Adipocyte (in vitro differentiated cells): ENCODE measurements around the gene CERS3.
A peak's percentile ranks its signal among the peaks of the same experiment; 100 is the strongest.
"Not testable (repeated sequence)": the region's sequence is repeated elsewhere in the genome, so short reads cannot be mapped to it uniquely, and the experiment has no call there.

Experiments
- DNase-seq: peaks from one replicate; pipeline ENCODE4 v3.0.0-alpha.2; 2015; ENCODE audit warnings: low read depth
- H3K27me3 ChIP-seq: replicated peaks from 2 replicates; pipeline ENCODE4 v1.7.0; 2013; ENCODE audit warnings: mild to moderate bottlenecking, low read length, moderate library complexity; ENCODE audit not compliant: control insufficient read depth, insufficient read depth
- H3K36me3 ChIP-seq: 2 replicates; pipeline ENCODE4 v1.7.0; 2013; ENCODE audit warnings: low read length, mild to moderate bottlenecking, moderate library complexity; ENCODE audit not compliant: control insufficient read depth, insufficient read depth, severe bottlenecking
- H3K4me1 ChIP-seq: 2 replicates; pipeline ENCODE4 v1.7.0; 2013; ENCODE audit warnings: mild to moderate bottlenecking, low read length, moderate library complexity; ENCODE audit not compliant: control insufficient read depth, insufficient read depth
- H3K4me3 ChIP-seq: 2 replicates; pipeline ENCODE4 v1.7.0; 2013; ENCODE audit warnings: mild to moderate bottlenecking, low read length, moderate library complexity
- H3K9ac ChIP-seq: 2 replicates; pipeline ENCODE4 v1.7.0; 2013; ENCODE audit warnings: mild to moderate bottlenecking, low read length, moderate library complexity
- H3K9me3 ChIP-seq: 2 replicates; pipeline ENCODE4 v1.7.0; 2013; ENCODE audit warnings: mild to moderate bottlenecking, low read length, moderate library complexity; ENCODE audit not compliant: control insufficient read depth

Gene CERS3

DNA sequence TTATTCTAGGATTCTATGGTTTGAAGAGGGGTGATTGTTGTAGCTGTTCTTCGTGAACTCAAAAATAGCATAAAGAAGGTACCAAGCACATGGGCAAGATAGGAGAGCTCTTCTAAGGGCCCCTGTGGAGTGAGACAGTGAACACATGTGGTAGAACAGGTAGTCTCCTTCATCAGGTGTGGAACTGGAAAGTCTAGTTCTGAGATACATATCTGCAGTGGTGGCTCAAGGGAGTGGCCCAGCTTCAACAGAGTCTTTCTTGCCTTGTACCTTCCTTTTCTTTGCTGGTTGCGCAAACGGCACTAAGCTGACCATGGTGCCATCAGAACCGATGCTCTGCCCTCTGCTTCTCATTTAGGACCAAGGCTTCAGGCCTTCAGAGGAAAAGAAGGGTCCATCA is 65.2 kb downstream of the CERS3 start:
- no peak overlapping the region for H3K4me3 ChIP-seq
- H3K27me3 ChIP-seq = no peaks in the 10 kb centered on the region
- no peaks in the 10 kb centered on the region for H3K36me3 ChIP-seq
- H3K9ac ChIP-seq = no peak overlapping the region
- H3K4me1 ChIP-seq = no peaks in the 10 kb centered on the region
- DNase-seq = no peak
- H3K9me3 ChIP-seq = peaks cover 23% of the 10 kb centered on the region

DNA sequence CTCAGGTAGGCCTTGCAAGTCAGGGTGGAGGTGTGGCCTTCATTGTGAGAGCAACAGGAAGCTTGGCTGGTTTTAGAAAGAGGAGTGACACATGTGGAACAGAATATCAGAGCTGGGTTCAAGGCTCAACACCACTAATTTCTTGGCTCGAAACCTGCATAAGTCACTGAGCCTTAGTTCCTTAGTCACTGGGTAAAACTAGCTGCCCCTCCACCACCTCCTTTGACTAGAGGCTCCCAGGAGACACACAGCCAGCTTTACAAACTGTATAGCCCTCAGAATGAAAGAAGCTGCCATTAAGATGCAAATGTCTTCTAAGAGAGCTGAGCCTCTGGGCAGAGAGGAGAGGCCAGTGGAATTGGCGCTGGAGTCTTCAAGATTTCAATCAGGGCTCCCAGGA is 67.7 kb downstream of the CERS3 start:
- Histone ChIP-seq H3K9me3 (peaks cover 42% of the 10 kb centered on the region), H3K4me3 (no peak overlapping the region), H3K27me3 (no peaks in the 10 kb centered on the region), H3K9ac (no peak overlapping the region), H3K4me1 (no peaks in the 10 kb centered on the region), H3K36me3 (no peaks in the 10 kb centered on the region)
- DNase-seq = no peak

DNA sequence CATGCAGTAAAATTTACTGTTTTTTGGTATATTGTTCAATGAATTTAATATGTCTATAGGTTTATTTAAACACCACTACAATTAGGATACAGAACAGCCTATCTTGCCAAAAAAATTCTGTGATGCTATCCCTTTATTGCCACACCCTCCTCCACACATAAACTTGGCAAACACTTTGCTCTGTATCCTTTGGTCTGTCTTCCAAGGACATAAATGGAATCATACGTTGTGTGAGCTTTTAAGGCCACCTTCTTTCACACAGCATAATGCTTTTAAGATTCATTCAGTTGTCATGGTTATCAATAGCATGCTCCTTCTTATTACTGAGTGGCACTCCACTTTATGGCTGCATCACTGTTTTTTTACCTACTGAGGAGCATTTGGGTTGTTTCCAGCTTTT is 71.5 kb downstream of the CERS3 start:
- no peak overlapping the region for H3K9ac ChIP-seq
- peak; percentile 15 for DNase-seq
- H3K4me3 ChIP-seq = peak overlapping the region; percentile 37
- H3K4me1 ChIP-seq = no peaks in the 10 kb centered on the region
- H3K36me3 ChIP-seq = no peaks in the 10 kb centered on the region
- no peaks in the 10 kb centered on the region for H3K27me3 ChIP-seq
- H3K9me3 ChIP-seq = peaks cover 50% of the 10 kb centered on the region

DNA sequence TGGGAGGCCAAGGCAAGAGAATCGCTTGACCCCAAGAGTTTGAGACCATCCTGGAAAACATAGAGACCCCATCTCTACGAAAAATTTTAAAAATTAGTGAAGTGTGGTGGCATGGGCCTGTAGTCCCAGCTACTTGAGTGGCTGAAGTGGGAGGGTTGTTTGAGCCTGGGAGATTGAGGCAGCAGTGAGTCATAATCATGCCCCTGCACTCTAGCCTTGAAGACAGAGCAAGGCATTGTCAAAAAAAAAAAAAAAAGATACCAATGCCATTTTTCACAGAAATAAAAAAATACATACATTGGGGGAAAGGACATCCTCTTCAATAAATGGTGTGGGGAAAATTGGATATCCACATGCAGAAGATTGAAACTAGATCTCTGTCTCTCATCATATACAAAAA is 74.6 kb downstream of the CERS3 start:
- peaks cover 40% of the 10 kb centered on the region for H3K9me3 ChIP-seq
- H3K9ac ChIP-seq = no peak overlapping the region
- H3K27me3 ChIP-seq = no peaks in the 10 kb centered on the region
- H3K4me3 ChIP-seq = no peak overlapping the region
- no peaks in the 10 kb centered on the region for H3K36me3 ChIP-seq
- H3K4me1 ChIP-seq = no peaks in the 10 kb centered on the region
- DNase-seq = no peak

DNA sequence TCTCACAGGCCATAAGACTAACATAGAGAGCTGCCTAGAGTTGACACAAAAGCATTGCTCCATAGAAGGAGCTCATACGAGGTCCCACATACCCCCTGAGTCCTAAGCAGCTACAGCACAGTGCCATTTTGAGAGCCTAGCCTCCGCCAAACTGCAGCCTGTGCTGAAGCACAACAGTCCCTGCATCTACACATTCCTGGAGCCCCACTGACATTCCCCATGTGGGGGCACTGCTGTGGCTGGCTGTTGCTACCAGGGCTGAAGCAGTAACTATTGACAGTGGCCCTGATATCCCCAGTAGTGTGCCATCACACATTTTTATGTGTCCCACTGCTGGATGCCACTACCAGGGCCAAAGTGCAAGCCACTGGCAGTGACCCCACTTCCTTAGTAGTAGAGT is 80.3 kb downstream of the CERS3 start:
- no peak overlapping the region for H3K9ac ChIP-seq
- DNase-seq = no peak

DNA sequence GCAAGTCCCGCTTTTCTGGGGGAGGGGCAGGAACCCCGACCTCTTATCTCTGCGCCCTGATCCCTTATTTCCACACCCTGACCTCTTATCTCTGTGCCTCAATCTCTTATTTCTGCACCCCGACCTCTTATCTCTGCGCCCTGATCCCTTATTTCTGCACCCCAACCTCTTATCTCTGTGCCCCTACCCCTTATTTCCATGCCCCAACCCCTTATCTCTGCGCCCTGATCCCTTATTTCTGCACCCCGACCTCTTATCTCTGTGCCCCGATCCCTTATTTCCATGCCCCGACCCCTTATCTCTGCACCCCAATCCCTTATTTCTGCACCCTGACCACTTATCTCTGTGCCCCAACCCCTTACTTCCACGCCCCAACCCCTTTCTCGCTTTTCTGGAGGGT is 87.7 kb downstream of the CERS3 start:
- not testable (repeated sequence) for H3K4me1 ChIP-seq, DNase-seq, H3K27me3 ChIP-seq, H3K36me3 ChIP-seq, H3K9me3 ChIP-seq, H3K9ac ChIP-seq, H3K4me3 ChIP-seq

More for the DNA sequence above, 80.3 kb downstream of the CERS3 start:
- no peaks in the 10 kb centered on the region for H3K27me3 ChIP-seq
- H3K36me3 ChIP-seq = no peaks in the 10 kb centered on the region
- H3K4me3 ChIP-seq = no peak overlapping the region
- no peaks in the 10 kb centered on the region for H3K4me1 ChIP-seq
- peaks cover 5% of the 10 kb centered on the region for H3K9me3 ChIP-seq

DNA sequence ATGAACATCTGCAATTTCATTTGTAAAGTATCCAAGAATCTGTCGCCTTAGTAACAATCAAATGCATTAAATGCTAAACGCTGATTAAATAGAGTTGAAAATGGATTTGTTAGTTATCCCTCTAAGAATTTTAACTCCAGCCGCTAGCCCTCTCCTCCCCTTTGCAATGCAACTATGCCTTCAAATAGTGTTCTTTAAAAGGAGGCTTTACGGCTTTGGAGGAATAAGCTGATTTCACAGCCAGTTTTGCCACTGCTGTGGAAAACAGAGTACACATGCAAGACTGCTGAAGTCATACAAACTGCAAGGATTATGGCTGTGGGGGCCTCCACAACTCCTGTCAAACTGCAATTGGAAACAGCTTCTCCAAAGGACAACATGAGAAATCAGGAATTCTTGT is 89.2 kb downstream of the CERS3 start:
- Histone ChIP-seq H3K36me3 (no peaks in the 10 kb centered on the region), H3K4me3 (no peak overlapping the region), H3K9me3 (no peaks in the 10 kb centered on the region), H3K9ac (no peak overlapping the region), H3K4me1 (no peaks in the 10 kb centered on the region), H3K27me3 (no peaks in the 10 kb centered on the region)
- no peak for DNase-seq

DNA sequence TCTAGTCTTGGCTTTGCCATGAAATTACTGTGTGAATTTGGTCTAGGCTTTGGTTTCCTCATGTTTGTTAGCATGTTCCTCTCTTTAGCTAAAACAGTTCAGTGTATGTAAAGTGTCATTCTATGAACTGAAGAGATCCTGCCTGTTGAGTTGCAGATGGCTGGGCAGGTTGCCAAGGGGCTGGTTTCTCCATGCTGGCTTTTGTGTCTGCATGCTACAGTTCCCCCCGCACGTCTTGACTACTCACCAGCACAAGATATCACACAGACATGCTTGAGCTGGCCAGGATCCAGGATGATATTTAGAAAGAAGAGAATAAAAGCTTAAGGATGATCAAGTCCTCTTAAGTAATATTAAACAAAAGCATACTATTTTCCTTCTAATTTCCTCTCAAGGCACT is 90.2 kb downstream of the CERS3 start:
- Histone ChIP-seq H3K27me3 (no peaks in the 10 kb centered on the region), H3K4me3 (no peak overlapping the region), H3K4me1 (no peaks in the 10 kb centered on the region), H3K36me3 (no peaks in the 10 kb centered on the region), H3K9ac (no peak overlapping the region), H3K9me3 (no peaks in the 10 kb centered on the region)
- DNase-seq = no peak

DNA sequence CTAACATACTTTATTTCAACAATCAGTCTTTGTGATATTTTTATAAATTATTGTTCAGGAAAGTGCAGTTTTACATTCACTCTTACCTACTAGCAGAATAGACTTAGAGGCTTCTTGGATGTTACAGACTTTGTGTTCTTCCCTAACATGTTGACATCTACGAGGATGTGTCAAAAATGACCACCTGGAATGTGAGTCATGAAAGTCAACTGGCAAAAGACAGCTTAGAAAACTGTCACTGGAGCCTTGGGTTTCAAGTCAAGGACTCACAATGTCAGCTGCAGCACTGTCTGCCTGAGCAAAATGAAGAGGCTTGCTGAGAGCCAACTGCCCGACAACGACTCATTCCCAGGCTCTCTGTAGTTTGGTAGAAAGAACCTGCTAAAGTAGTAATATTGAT is 91.5 kb downstream of the CERS3 start:
- no peak for DNase-seq

DNA sequence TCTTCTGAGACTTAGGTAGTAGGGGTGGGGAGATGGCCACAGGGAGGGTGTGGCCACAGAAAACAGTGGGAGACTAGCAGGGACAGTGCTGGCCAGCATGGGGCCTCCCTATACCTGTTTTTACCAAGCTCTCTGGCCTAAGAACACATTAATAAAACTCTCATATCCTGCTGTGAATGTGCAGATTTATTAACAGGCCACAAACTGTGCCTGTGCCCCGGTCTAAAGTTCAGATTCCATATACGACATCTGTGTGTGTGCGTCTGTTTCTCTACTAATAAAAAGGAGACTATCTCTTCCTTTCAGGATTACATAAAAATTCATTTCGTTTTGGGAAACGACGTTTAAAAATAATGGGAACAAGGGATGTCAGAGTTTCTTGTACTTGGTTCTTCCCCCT is 94.2 kb downstream of the CERS3 start:
- no peak for DNase-seq
- Histone ChIP-seq H3K9ac (no peak overlapping the region), H3K27me3 (no peaks in the 10 kb centered on the region), H3K4me3 (no peak overlapping the region), H3K4me1 (no peaks in the 10 kb centered on the region), H3K36me3 (no peaks in the 10 kb centered on the region), H3K9me3 (no peaks in the 10 kb centered on the region)

More for the DNA sequence above, 91.5 kb downstream of the CERS3 start:
- H3K36me3 ChIP-seq = no peaks in the 10 kb centered on the region
- no peaks in the 10 kb centered on the region for H3K27me3 ChIP-seq
- H3K4me1 ChIP-seq = no peaks in the 10 kb centered on the region
- no peaks in the 10 kb centered on the region for H3K9me3 ChIP-seq
- H3K4me3 ChIP-seq = no peak overlapping the region
- H3K9ac ChIP-seq = no peak overlapping the region

DNA sequence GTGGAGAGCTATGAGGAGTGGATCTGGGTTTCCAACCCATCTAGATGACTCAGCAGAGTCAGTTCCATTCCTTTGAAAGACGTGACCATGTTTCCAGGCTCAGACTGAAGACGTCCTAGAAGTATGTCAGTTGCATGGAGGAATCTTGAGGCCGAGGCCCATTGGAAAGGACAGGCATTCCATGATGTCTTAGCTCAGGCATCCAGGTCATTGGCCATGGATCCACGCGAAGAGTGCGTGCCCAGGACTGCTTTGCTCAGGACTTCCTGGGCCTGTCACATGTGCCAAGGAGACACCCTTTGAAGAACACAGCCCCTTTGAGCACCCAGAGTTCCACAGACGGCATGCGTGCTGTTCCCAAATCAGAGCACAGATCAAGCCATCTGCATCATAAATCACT is 94.7 kb downstream of the CERS3 start:
- DNase-seq = no peak
- Histone ChIP-seq H3K4me3 (no peak overlapping the region), H3K9ac (no peak overlapping the region), H3K9me3 (no peaks in the 10 kb centered on the region), H3K36me3 (no peaks in the 10 kb centered on the region), H3K4me1 (no peaks in the 10 kb centered on the region), H3K27me3 (no peaks in the 10 kb centered on the region)

DNA sequence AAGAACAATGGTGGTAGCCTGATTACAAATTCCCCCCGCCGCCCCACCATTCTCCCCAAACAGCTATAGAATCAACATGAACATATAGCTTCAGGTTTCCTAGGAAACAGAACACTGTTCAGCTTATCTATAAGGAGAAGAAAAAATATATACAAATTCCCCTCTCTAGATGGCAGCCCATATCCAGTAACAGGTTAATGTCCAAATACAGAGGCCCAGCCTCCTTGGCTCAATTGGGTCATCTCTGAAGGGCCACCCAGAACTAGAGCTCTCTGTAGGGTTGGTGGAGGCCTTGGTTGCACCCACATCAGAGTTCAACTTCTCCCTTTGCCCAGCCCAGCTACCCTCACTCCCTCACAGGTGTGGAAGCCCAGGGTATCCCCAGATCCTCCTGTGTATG is 95.4 kb downstream of the CERS3 start:
- H3K9me3 ChIP-seq = no peaks in the 10 kb centered on the region
- no peaks in the 10 kb centered on the region for H3K27me3 ChIP-seq

More for the DNA sequence above, 95.4 kb downstream of the CERS3 start:
- no peaks in the 10 kb centered on the region for H3K4me1 ChIP-seq
- H3K9ac ChIP-seq = no peak overlapping the region
- DNase-seq = no peak
- no peak overlapping the region for H3K4me3 ChIP-seq
- H3K36me3 ChIP-seq = no peaks in the 10 kb centered on the region
